Activated CD4-positive, alpha-beta T cell treated with anti-CD3 and anti-CD28 coated beads, Interleukin-2, amount 10 ng/mL, durations not matched to agents 7 days and 5 days (primary cell): Measurements from ENCODE around the gene NAA25. TPM values are rescaled to one million over a fixed set of nuclear protein-coding genes. Genes with fewer than 3 reads are reported as not detected.
"Not testable (repeated sequence)": the region's sequence is repeated elsewhere in the genome, so short reads cannot be mapped to it uniquely, and the experiment has no call there.

Source experiments
- CTCF ChIA-PET: fragments of 350-600 bp; sonication (Branson Sonifier 250); formaldehyde crosslinking; loops from one replicate; lab custom pipeline; 2021; ENCODE audit warnings: antibody characterized with exemption; lab: Charles Lee
- POLR2A ChIA-PET: fragments of 350-600 bp; sonication (Branson Sonifier 250); formaldehyde crosslinking; loops from one replicate; lab custom pipeline; 2021; ENCODE audit warnings: antibody characterized with exemption; lab: Charles Lee
- DNase-seq: peaks from one replicate; pipeline ENCODE4 v3.0.0-alpha.2; 2020
- H3K27ac Mint-ChIP-seq: one replicate; pipeline ENCODE4 v1.8.0; 2021; ENCODE audit warnings: mild to moderate bottlenecking, moderate library complexity, mixed read lengths
- H3K27me3 Mint-ChIP-seq: one replicate; pipeline ENCODE4 v1.8.0; 2021; ENCODE audit warnings: mixed read lengths
- H3K36me3 Mint-ChIP-seq: one replicate; pipeline ENCODE4 v1.8.0; 2021; ENCODE audit warnings: low read depth, mixed read lengths
- H3K4me1 Mint-ChIP-seq: one replicate; pipeline ENCODE4 v1.8.0; 2021; ENCODE audit warnings: mixed read lengths
- H3K4me3 Mint-ChIP-seq: one replicate; pipeline ENCODE4 v1.8.0; 2021; ENCODE audit warnings: mild to moderate bottlenecking, moderate library complexity, mixed read lengths
- H3K9me3 Mint-ChIP-seq: one replicate; pipeline ENCODE4 v1.8.0; 2021; ENCODE audit warnings: mixed read lengths
- total RNA-seq, 2 experiments: library from RNA; stranded (reverse); gene quantifications; one replicate each; pipeline ENCODE4 v1.2.3, GENCODE V29; 2021

NAA25 gene
- total RNA-seq, 2 experiments from 2014 or later = 29.9 to 31.0 TPM

GRCh38 chr12:112112409-112113133 lies 4.0 kb upstream of the NAA25 start:
- DNase-seq = no peak
- no peak overlapping the region for H3K27ac Mint-ChIP-seq
- H3K4me3 Mint-ChIP-seq = no peak overlapping the region
- POLR2A ChIA-PET = no interaction called here
- CTCF ChIA-PET = interaction anchor here (0.6 to 1.5 kb wide), 4 partner anchors 11 to 494 kb away, joined by 3 to 7 read pairs (median 4); partner anchors contain the start of gene TRAFD1
- no peaks in the 10 kb centered on the region for H3K27me3 Mint-ChIP-seq
- H3K4me1 Mint-ChIP-seq = peaks cover 32% of the 10 kb centered on the region
- H3K9me3 Mint-ChIP-seq = no peaks in the 10 kb centered on the region
- H3K36me3 Mint-ChIP-seq = peaks cover 5% of the 10 kb centered on the region

- no peak for DNase-seq
- peaks cover 37% of the 10 kb centered on the region for H3K4me1 Mint-ChIP-seq
- CTCF ChIA-PET = interaction anchor here (0.6 to 1.5 kb wide), 6 partner anchors 10 to 494 kb away, joined by 3 to 7 read pairs (median 3); partner anchors contain the start of gene TRAFD1
- POLR2A ChIA-PET = no interaction called here
- no peak overlapping the region for H3K27ac Mint-ChIP-seq
- no peaks in the 10 kb centered on the region for H3K9me3 Mint-ChIP-seq
- H3K36me3 Mint-ChIP-seq = peaks cover 7% of the 10 kb centered on the region
- H3K27me3 Mint-ChIP-seq = no peaks in the 10 kb centered on the region
- H3K4me3 Mint-ChIP-seq = no peak overlapping the region
These were observed 3.3 kb upstream of the NAA25 start for GRCh38 chr12:112111931-112112330.

GRCh38 chr12:112110787-112111662 lies 2.4 kb upstream of the NAA25 start:
- DNase-seq, H3K9me3 Mint-ChIP-seq, H3K27me3 Mint-ChIP-seq, POLR2A ChIA-PET, H3K36me3 Mint-ChIP-seq, H3K4me3 Mint-ChIP-seq: not testable (repeated sequence)
- peaks cover 36% of the 10 kb centered on the region for H3K4me1 Mint-ChIP-seq
- CTCF ChIA-PET = interaction anchor here (0.6 to 1.5 kb wide), 3 partner anchors 10 to 18 kb away, joined by 3 to 4 read pairs (median 3); partner anchors contain the start of gene TRAFD1
- peak overlapping the region; percentile 57 for H3K27ac Mint-ChIP-seq

- no peaks in the 10 kb centered on the region for H3K27me3 Mint-ChIP-seq
- peaks cover 59% of the 10 kb centered on the region for H3K4me1 Mint-ChIP-seq
- H3K4me3 Mint-ChIP-seq = peak overlapping the region; percentile 97
- POLR2A ChIA-PET = interaction anchor here (1.0 to 1.6 kb wide), 2 partner anchors 18 to 25 kb away, joined by 3 to 4 read pairs; partner anchors contain the start of gene TRAFD1
- no peaks in the 10 kb centered on the region for H3K9me3 Mint-ChIP-seq
- H3K36me3 Mint-ChIP-seq = peaks cover 17% of the 10 kb centered on the region
- DNase-seq = peak; percentile 10
- H3K27ac Mint-ChIP-seq = peak overlapping the region; percentile 91
- CTCF ChIA-PET = interaction anchor here (0.7 to 4.5 kb wide), 7 partner anchors 9 to 95 kb away, joined by 3 to 39 read pairs (median 4); partner anchors contain the start of gene TMEM116
These were observed 1.0 kb downstream of the NAA25 start for GRCh38 chr12:112107306-112108201.

GRCh38 chr12:112105891-112106290 lies 2.7 kb downstream of the NAA25 start:
- CTCF ChIA-PET = interaction anchor here (1.1 to 4.5 kb wide), 2 partner anchors 8 to 53 kb away, joined by 5 to 39 read pairs; no protein-coding TSS in a partner anchor
- H3K4me1 Mint-ChIP-seq = peaks cover 64% of the 10 kb centered on the region

GRCh38 chr12:112103758-112104503 lies 4.7 kb downstream of the NAA25 start:
- Mint-ChIP-seq H3K4me3 (no peak overlapping the region), H3K4me1 (peaks cover 55% of the 10 kb centered on the region), H3K27ac (no peak overlapping the region), H3K9me3 (no peaks in the 10 kb centered on the region), H3K36me3 (peaks cover 39% of the 10 kb centered on the region), H3K27me3 (no peaks in the 10 kb centered on the region)
- POLR2A ChIA-PET = no interaction called here
- CTCF ChIA-PET = no interaction called here
- no peak for DNase-seq

More at GRCh38 chr12:112105891-112106290, 2.7 kb downstream of the NAA25 start:
- POLR2A ChIA-PET = no interaction called here
- H3K36me3 Mint-ChIP-seq = peaks cover 26% of the 10 kb centered on the region
- H3K27ac Mint-ChIP-seq = no peak overlapping the region
- no peak for DNase-seq
- no peaks in the 10 kb centered on the region for H3K9me3 Mint-ChIP-seq
- H3K27me3 Mint-ChIP-seq = no peaks in the 10 kb centered on the region
- H3K4me3 Mint-ChIP-seq = no peak overlapping the region

- Mint-ChIP-seq H3K4me1 (peaks cover 58% of the 10 kb centered on the region), H3K36me3 (peaks cover 43% of the 10 kb centered on the region)
- CTCF ChIA-PET = interaction anchor here (1.3 to 1.8 kb wide), 2 partner anchors 15 to 19 kb away, joined by 3 to 7 read pairs; no protein-coding TSS in a partner anchor
- H3K27ac Mint-ChIP-seq, H3K9me3 Mint-ChIP-seq, DNase-seq, POLR2A ChIA-PET, H3K4me3 Mint-ChIP-seq, H3K27me3 Mint-ChIP-seq: not testable (repeated sequence)
These were observed 5.8 kb downstream of the NAA25 start for GRCh38 chr12:112102746-112103145.

- no peak for DNase-seq
- Mint-ChIP-seq H3K27me3 (no peaks in the 10 kb centered on the region), H3K4me1 (peaks cover 55% of the 10 kb centered on the region), H3K36me3 (peaks cover 45% of the 10 kb centered on the region), H3K4me3 (no peak overlapping the region), H3K9me3 (no peaks in the 10 kb centered on the region), H3K27ac (no peak overlapping the region)
- POLR2A ChIA-PET = interaction anchor here (0.6 kb wide), 1 partner anchor 161 kb away, joined by 3 read pairs; no protein-coding TSS in a partner anchor
- CTCF ChIA-PET = interaction anchor here (0.9 to 1.8 kb wide), 4 partner anchors 9 to 24 kb away, joined by 3 to 7 read pairs (median 4); no protein-coding TSS in a partner anchor
These were observed 6.5 kb downstream of the NAA25 start for GRCh38 chr12:112102127-112102526.

GRCh38 chr12:112100500-112100899 lies 8.1 kb downstream of the NAA25 start:
- CTCF ChIA-PET = interaction anchor here (0.7 to 5.7 kb wide), 4 partner anchors 7 to 166 kb away, joined by 3 to 39 read pairs (median 4); partner anchors contain the start of gene NAA25
- H3K9me3 Mint-ChIP-seq, H3K27ac Mint-ChIP-seq, DNase-seq, POLR2A ChIA-PET, H3K4me3 Mint-ChIP-seq, H3K27me3 Mint-ChIP-seq: not testable (repeated sequence)
- Mint-ChIP-seq H3K4me1 (peaks cover 56% of the 10 kb centered on the region), H3K36me3 (peaks cover 51% of the 10 kb centered on the region)

- ChIA-PET POLR2A (interaction anchor here (1.6 kb wide), 1 partner anchor 13 kb away, joined by 6 read pairs; no protein-coding TSS in a partner anchor), CTCF (interaction anchor here (1.2 to 5.7 kb wide), 2 partner anchors 10 to 11 kb away, joined by 3 to 39 read pairs; partner anchors contain the start of gene NAA25)
- Mint-ChIP-seq H3K4me1 (peaks cover 41% of the 10 kb centered on the region), H3K27me3 (no peaks in the 10 kb centered on the region), H3K36me3 (peaks cover 54% of the 10 kb centered on the region), H3K27ac (no peak overlapping the region), H3K9me3 (no peaks in the 10 kb centered on the region), H3K4me3 (no peak overlapping the region)
- no peak for DNase-seq
These were observed 10.9 kb downstream of the NAA25 start for GRCh38 chr12:112097641-112098040.

GRCh38 chr12:112096667-112097066 lies 11.9 kb downstream of the NAA25 start:
- peaks cover 55% of the 10 kb centered on the region for H3K36me3 Mint-ChIP-seq
- no peaks in the 10 kb centered on the region for H3K9me3 Mint-ChIP-seq
- no peak overlapping the region for H3K4me3 Mint-ChIP-seq
- CTCF ChIA-PET = interaction anchor here (0.6 to 5.7 kb wide), 5 partner anchors 11 to 93 kb away, joined by 3 to 39 read pairs (median 3); partner anchors contain the start of gene NAA25
- H3K27me3 Mint-ChIP-seq = no peaks in the 10 kb centered on the region
- POLR2A ChIA-PET = interaction anchor here (0.6 to 1.6 kb wide), 4 partner anchors 13 to 150 kb away, joined by 3 to 6 read pairs (median 4); partner anchors contain the start of gene TRAFD1
- peak overlapping the region; percentile 72 for H3K27ac Mint-ChIP-seq
- peaks cover 36% of the 10 kb centered on the region for H3K4me1 Mint-ChIP-seq
- DNase-seq = no peak
